Muscle of leg (tissue), 11 donors: Measurements from ENCODE around the gene TCEAL7. TPM values are rescaled to one million over a fixed set of nuclear protein-coding genes. Genes with fewer than 3 reads are reported as not detected.

Experiments used
- DNase-seq: peaks from one replicate; pipeline ENCODE4 v3.0.0; 2013
- H3K27ac ChIP-seq: one replicate; pipeline ENCODE4 v1.5.1; 2013; ENCODE audit warnings: mild to moderate bottlenecking, low read length, control low read depth
- H3K27me3 ChIP-seq: one replicate; pipeline ENCODE4 v1.6.1; 2013; ENCODE audit warnings: low read length; ENCODE audit not compliant: control insufficient read depth, insufficient read depth
- H3K36me3 ChIP-seq: one replicate; pipeline ENCODE4 v1.6.1; 2013; ENCODE audit warnings: low read length; ENCODE audit not compliant: control insufficient read depth, insufficient read depth
- H3K4me1 ChIP-seq: one replicate; pipeline ENCODE4 v1.6.1; 2013; ENCODE audit warnings: low read length; ENCODE audit not compliant: control insufficient read depth, insufficient read depth
- H3K4me3 ChIP-seq: one replicate; pipeline ENCODE4 v1.5.1; 2013; ENCODE audit warnings: low read length, control low read depth
- H3K9me3 ChIP-seq: replicated peaks from 2 replicates; pipeline ENCODE4 v1.6.1; 2013; ENCODE audit warnings: low read depth, low read length; ENCODE audit not compliant: control insufficient read depth
- WGBS: methylation state at CpG from one replicate; pipeline ENCODE4 v1.1.5; 2013; ENCODE audit warnings: missing lambda C conversion rate; ENCODE audit not compliant: insufficient coverage; 5-methylcytosine and 5-hydroxymethylcytosine counted together
- polyA plus RNA-seq, 8 donors: library from polyadenylated mRNA; unstranded; fragments of 120-200 nt; gene quantifications; one replicate each; pipeline versions ENCODE4 v1.2.1 to v1.2.3, GENCODE V29; 2013; ENCODE audit warnings: inconsistent platforms in 1 of 8, low replicate concordance in 1 of 8; ENCODE audit not compliant: insufficient read length in 8 of 8, insufficient read depth in 1 of 8
- total RNA-seq: library from RNA; stranded (reverse); fragments of 120-200 nt; gene quantifications from one replicate; pipeline ENCODE4 v1.2.4, GENCODE V29; 2013

Gene TCEAL7
- total and polyA plus RNA-seq, 9 donors = 155 to 391 (median 260) TPM

DNA sequence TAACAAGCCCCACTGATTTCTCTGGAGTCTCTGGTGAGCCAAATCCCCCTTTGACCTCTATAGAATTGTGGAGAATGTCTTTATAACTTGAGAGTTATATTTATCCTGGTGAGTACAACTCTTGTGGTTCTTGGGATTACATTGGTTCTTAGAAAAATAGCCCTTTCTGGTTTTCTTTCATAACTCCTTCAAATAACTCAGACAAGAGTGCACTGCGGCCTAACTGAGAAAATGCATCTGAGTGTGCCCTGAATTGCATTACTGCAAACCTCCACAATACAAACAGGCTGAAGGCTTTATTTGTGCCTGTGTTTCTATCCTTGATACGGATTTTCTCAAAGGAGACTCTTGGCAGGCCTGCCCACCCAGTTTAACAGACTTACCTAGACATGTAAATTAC, 49.0 kb downstream of the TCEAL7 start:
- WGBS = no CpG with 5 or more reads among the region's 2 CpGs
- no peaks in the 10 kb centered on the region for H3K9me3 ChIP-seq
- H3K4me3 ChIP-seq = no peak overlapping the region
- peaks cover 2% of the 10 kb centered on the region for H3K4me1 ChIP-seq
- no peak overlapping the region for H3K27ac ChIP-seq
- H3K27me3 ChIP-seq = peaks cover 9% of the 10 kb centered on the region
- peaks cover 2% of the 10 kb centered on the region for H3K36me3 ChIP-seq
- DNase-seq = no peak

Other genes with a start within 250 kb of the TCEAL7 start
- gene NXF3, start 237.1 kb upstream of the TCEAL7 start, total RNA-seq = not detected
- under 1 TPM in 2 of 8 donors, not detected in 6; 0.08 to 0.39 TPM for gene NXF3, start 237.1 kb upstream of the TCEAL7 start, polyA plus RNA-seq
- 26.5 TPM for gene BEX4, start 115.1 kb upstream of the TCEAL7 start, total RNA-seq
- gene BEX4, start 115.1 kb upstream of the TCEAL7 start, polyA plus RNA-seq = 10 to 100 TPM; 32.1 to 56.0 (median 41.7) TPM
- gene TCEAL8, start 75.1 kb upstream of the TCEAL7 start, total RNA-seq = 121 TPM
- gene TCEAL8, start 75.1 kb upstream of the TCEAL7 start, polyA plus RNA-seq = 100 to 1,000 TPM; 100 to 145 (median 106) TPM
- gene TCEAL5, start 53.5 kb upstream of the TCEAL7 start, total RNA-seq = 2.9 TPM
- gene TCEAL5, start 53.5 kb upstream of the TCEAL7 start, polyA plus RNA-seq = 10 to 100 TPM in 1 of 8 donors, 1 to 10 TPM in 7; 4.6 to 12.6 (median 6.7) TPM
- 35.5 TPM for gene BEX2, start 19.2 kb upstream of the TCEAL7 start, total RNA-seq
- gene BEX2, start 19.2 kb upstream of the TCEAL7 start, polyA plus RNA-seq = 10 to 100 TPM; 26.6 to 45.8 (median 37.7) TPM
- gene TCEAL9, start 26.3 kb downstream of the TCEAL7 start, total RNA-seq = 96.2 TPM
- 100 to 1,000 TPM; 147 to 214 (median 160) TPM for gene TCEAL9, start 26.3 kb downstream of the TCEAL7 start, polyA plus RNA-seq
- 158 TPM for gene BEX3, start 46.3 kb downstream of the TCEAL7 start, total RNA-seq
- 100 to 1,000 TPM; 137 to 212 (median 174) TPM for gene BEX3, start 46.3 kb downstream of the TCEAL7 start, polyA plus RNA-seq
- gene RAB40A, start 189.2 kb downstream of the TCEAL7 start, total RNA-seq = 0.35 TPM
- 1 to 10 TPM in 1 of 8 donors, under 1 TPM in 7; 0.34 to 1.8 (median 0.77) TPM for gene RAB40A, start 189.2 kb downstream of the TCEAL7 start, polyA plus RNA-seq